Testis (tissue), 2 donors: ENCODE results near the gene PRSS1.

Experiments used
- CTCF ChIP-seq, 3 experiments: fragments of 450-650 bp in 2 of 3; fragments of 200-600 bp in 1 of 3; sonication (generic) in 1 of 3; IDR thresholded peaks; one replicate each; pipeline ENCODE4 v1.5.1; 2016 to 2019; ENCODE audit warnings: antibody characterized with exemption in 3 of 3, mild to moderate bottlenecking in 2 of 3, moderate library complexity in 1 of 3
- POLR2A ChIP-seq: fragments of 450-650 bp; IDR thresholded peaks from one replicate; pipeline ENCODE4 v1.6.1; 2017; ENCODE audit warnings: antibody characterized with exemption, mild to moderate bottlenecking, moderate library complexity

GRCh38 chr7:142770661-142771352 lies 21.5 kb downstream of the PRSS1 start, which contains the start of gene PRSS2:
- no peak for TF ChIP-seq POLR2A
- TF ChIP-seq CTCF (IDR thresholded peaks at IDR 0.05), result no peak
